Muscle of leg (tissue), 11 donors: ENCODE results near the gene SUZ12. TPM values are rescaled to one million over a fixed set of nuclear protein-coding genes. Genes with fewer than 3 reads are reported as not detected.
"Not testable (repeated sequence)": the region's sequence is repeated elsewhere in the genome, so short reads cannot be mapped to it uniquely, and the experiment has no call there.

Experiments used
- DNase-seq: peaks from one replicate; pipeline ENCODE4 v3.0.0; 2013
- H3K27ac ChIP-seq: one replicate; pipeline ENCODE4 v1.5.1; 2013; ENCODE audit warnings: mild to moderate bottlenecking, low read length, control low read depth
- H3K27me3 ChIP-seq: one replicate; pipeline ENCODE4 v1.6.1; 2013; ENCODE audit warnings: low read length; ENCODE audit not compliant: control insufficient read depth, insufficient read depth
- H3K36me3 ChIP-seq: one replicate; pipeline ENCODE4 v1.6.1; 2013; ENCODE audit warnings: low read length; ENCODE audit not compliant: control insufficient read depth, insufficient read depth
- H3K4me1 ChIP-seq: one replicate; pipeline ENCODE4 v1.6.1; 2013; ENCODE audit warnings: low read length; ENCODE audit not compliant: control insufficient read depth, insufficient read depth
- H3K4me3 ChIP-seq: one replicate; pipeline ENCODE4 v1.5.1; 2013; ENCODE audit warnings: low read length, control low read depth
- H3K9me3 ChIP-seq: replicated peaks from 2 replicates; pipeline ENCODE4 v1.6.1; 2013; ENCODE audit warnings: low read depth, low read length; ENCODE audit not compliant: control insufficient read depth
- WGBS: methylation state at CpG from one replicate; pipeline ENCODE4 v1.1.5; 2013; ENCODE audit warnings: missing lambda C conversion rate; ENCODE audit not compliant: insufficient coverage; 5-methylcytosine and 5-hydroxymethylcytosine counted together
- polyA plus RNA-seq, 8 donors: library from polyadenylated mRNA; unstranded; fragments of 120-200 nt; gene quantifications; one replicate each; pipeline versions ENCODE4 v1.2.1 to v1.2.3, GENCODE V29; 2013; ENCODE audit warnings: inconsistent platforms in 1 of 8, low replicate concordance in 1 of 8; ENCODE audit not compliant: insufficient read length in 8 of 8, insufficient read depth in 1 of 8
- total RNA-seq: library from RNA; stranded (reverse); fragments of 120-200 nt; gene quantifications from one replicate; pipeline ENCODE4 v1.2.4, GENCODE V29; 2013

Gene SUZ12
- total and polyA plus RNA-seq, 9 donors, result 13.2 to 28.1 (median 20.7) TPM

- H3K27ac ChIP-seq, result no peak overlapping the region
- H3K4me1 ChIP-seq, result no peaks in the 10 kb centered on the region
- H3K36me3 ChIP-seq, result no peaks in the 10 kb centered on the region
- H3K27me3 ChIP-seq, result peaks cover 30% of the 10 kb centered on the region
- no peaks in the 10 kb centered on the region for H3K9me3 ChIP-seq
- DNase-seq, result no peak
- WGBS, result 67% methylated on average over 2 of the region's 3 CpGs
- no peak overlapping the region for H3K4me3 ChIP-seq
These were observed 21.2 kb upstream of the SUZ12 start for GRCh38 chr17:31915456-31916100.

DNA sequence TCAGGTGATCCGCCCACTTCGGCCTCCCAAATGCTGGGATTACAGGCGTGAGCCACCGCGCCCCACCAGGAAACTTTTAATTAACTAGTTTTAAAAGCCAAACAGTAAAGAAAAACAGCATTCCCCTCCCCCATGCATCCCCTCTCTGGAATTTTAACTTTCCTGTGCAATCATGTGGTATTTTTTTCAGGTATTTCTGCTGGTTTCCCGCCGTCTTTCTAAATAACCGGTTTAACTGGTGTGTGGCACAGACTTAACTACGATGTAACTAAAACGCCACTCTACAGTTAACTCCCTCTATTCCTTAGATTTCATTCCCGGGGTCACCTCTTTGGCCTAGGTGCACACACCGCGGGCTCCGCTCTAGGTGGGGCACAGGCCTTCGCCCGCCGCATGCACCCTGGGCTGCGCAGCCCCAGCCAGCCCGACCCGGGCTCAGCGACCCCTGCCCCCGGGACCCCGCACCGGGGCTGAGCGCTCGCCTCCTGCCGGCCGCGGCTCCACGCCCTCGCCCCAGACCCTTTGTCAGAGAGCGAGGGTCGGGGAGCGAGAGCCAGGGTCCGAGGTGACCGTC is 20.2 kb upstream of the SUZ12 start:
- no peak for DNase-seq
- H3K27me3 ChIP-seq, result peaks cover 30% of the 10 kb centered on the region
- no peaks in the 10 kb centered on the region for H3K9me3 ChIP-seq
- H3K4me1 ChIP-seq, result no peaks in the 10 kb centered on the region
- no peak overlapping the region for H3K4me3 ChIP-seq
- WGBS, result 49% methylated on average over 30 of the region's 36 CpGs
- H3K36me3 ChIP-seq, result no peaks in the 10 kb centered on the region
- no peak overlapping the region for H3K27ac ChIP-seq

DNA sequence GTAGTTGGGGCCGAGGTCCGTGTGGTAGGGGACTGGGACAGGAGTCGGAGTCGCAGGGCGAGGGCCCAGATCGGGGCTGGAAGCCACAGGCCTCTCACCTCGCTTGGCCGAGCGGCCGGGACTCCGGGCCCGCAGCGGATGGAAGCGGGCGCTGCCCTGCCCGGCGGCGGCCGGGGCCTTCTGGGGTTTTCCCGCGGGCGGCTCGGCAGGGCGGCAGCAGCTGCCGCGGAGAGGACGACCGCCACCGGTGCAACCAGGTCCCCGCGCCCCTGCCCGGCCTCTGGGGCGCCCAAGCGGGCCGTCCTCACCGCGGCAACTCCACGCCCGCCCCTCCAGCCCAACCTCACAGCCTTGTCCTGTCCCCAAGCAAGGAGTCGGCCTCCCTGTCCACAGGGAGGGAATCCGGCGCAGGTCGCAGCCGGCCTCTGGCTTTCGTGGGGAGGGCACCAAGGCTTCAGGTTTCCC is 19.7 kb upstream of the SUZ12 start:
- DNase-seq, result no peak
- Histone ChIP-seq H3K4me1 (no peaks in the 10 kb centered on the region), H3K36me3 (no peaks in the 10 kb centered on the region), H3K9me3 (no peaks in the 10 kb centered on the region), H3K27ac (no peak overlapping the region), H3K27me3 (peaks cover 30% of the 10 kb centered on the region), H3K4me3 (no peak overlapping the region)
- 12% methylated on average over 44 of the region's 45 CpGs for WGBS

DNA sequence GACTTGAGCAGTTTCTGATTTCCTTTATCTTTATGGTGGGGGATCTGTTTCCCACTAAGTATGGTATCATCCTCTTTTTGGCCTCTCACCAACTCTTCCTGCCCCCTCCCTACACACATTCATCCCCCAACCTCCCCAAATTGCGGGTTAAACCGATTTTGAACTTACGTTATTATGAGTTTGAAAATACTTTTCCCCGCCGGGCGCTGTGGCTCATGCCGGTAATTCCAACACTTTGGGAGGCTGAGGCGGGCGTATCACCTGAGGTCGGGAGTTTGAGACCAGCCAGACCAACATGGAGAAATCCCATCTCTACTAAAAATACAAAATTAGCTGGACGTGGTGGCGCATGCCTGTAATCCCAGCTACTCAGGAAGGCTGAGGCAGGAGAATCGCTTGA is 19.1 kb upstream of the SUZ12 start:
- not testable (repeated sequence) for H3K9me3 ChIP-seq, H3K4me1 ChIP-seq, H3K36me3 ChIP-seq, H3K27ac ChIP-seq, H3K4me3 ChIP-seq, DNase-seq
- 85% methylated on average over 3 of the region's 13 CpGs for whole genome bisulfite sequencing
- H3K27me3 ChIP-seq, result peaks cover 30% of the 10 kb centered on the region

DNA sequence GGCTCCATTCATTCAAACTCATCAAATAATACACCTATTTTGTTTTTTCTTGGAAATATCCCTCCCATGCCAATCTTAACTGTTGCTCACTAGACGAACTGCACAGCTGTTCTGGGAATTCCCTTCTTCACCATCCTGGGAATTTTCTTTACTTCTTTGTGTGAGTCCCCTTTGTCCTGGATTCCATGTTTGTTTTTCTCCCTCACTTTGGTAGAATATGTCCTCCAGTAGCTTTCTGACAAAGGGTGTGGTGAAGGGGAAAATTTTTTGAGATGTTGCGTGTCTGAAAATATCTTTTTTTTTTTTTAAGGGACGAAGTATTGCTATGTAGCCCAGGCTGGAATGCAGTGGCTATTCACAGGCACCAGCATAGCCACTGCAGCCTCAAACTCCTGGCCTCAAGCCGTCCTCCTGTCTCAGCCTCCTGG is 18.1 kb upstream of the SUZ12 start:
- 83% methylated on average over 2 of the region's 4 CpGs for WGBS
- Histone ChIP-seq H3K9me3 (no peaks in the 10 kb centered on the region), H3K27ac (no peak overlapping the region), H3K4me1 (no peaks in the 10 kb centered on the region), H3K27me3 (peaks cover 30% of the 10 kb centered on the region), H3K36me3 (no peaks in the 10 kb centered on the region), H3K4me3 (no peak overlapping the region)
- no peak for DNase-seq

DNA sequence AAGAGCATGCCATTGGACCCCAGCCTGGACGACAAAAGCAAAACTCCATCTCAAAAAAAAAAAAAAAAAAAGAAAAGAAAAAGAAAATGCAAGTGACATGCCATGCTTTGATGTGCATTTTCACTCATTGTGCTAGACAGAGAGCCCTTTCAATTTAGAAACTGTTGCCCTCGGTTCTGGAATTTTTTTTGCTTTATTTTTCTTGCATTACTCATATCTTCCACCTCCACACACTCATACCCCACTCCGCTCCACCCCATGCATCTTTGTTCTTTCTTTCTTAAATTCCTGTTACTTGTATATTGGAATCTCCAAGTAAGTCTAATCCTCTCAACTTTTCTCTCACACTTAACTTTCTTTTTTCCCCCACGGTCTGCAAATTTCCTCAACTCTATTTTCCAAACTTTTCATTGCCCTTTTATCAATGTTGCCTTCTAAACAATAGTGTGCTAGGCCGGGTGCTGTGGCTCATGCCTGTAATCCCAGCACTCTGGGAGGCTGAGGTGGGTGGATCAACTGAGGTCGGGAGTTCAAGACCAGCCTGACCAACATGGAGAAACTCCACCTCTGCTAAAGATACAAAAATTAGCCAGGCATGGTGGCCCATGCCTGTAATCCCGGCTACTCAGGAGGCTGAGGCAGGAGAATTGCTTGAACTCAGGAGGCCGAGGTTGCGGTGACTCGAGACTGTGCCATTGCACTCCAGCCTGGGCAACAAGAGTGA is 16.8 kb upstream of the SUZ12 start:
- H3K9me3 ChIP-seq, result no peaks in the 10 kb centered on the region
- H3K36me3 ChIP-seq, result no peaks in the 10 kb centered on the region
- WGBS, result 84% methylated on average over 5 of the region's 10 CpGs
- peaks cover 30% of the 10 kb centered on the region for H3K27me3 ChIP-seq
- H3K4me3 ChIP-seq, result no peak overlapping the region
- no peak for DNase-seq
- H3K27ac ChIP-seq, result no peak overlapping the region
- H3K4me1 ChIP-seq, result no peaks in the 10 kb centered on the region

DNA sequence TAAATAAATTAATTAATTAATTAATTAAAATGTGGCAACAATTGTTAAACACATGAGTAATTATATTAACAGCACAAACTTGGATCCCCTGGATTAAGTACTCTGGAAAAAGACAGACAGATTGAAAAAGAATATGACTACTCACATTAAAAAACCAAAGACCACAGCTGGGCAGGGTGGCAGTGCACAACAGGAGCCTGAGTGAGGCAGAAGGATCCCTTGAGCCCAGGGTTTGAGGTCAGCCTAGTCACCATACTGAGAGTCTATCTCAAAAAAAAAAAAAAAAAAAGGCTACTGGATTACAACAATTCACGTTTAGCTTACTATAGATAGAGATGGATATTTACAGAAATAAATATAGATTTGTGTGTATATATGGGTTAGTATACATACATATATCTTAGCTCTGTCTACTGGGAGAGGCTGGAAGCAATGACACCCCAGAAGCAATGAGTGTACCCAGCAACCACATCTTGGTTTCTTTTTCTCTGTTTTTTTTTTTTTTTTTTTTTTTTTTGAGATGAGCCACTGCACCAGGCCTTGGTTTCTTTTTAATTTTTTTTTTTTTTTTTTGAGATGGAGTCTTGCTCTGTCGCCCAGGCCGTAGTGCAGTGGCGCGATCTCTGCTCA is 10.6 kb upstream of the SUZ12 start:
- Histone ChIP-seq H3K36me3 (no peaks in the 10 kb centered on the region), H3K27me3 (no peaks in the 10 kb centered on the region), H3K27ac (no peak overlapping the region), H3K4me3 (no peak overlapping the region), H3K9me3 (no peaks in the 10 kb centered on the region), H3K4me1 (no peaks in the 10 kb centered on the region)
- DNase-seq, result no peak
- 100% methylated on average over 4 of the region's 5 CpGs for WGBS

- Histone ChIP-seq H3K4me1 (no peaks in the 10 kb centered on the region), H3K9me3 (no peaks in the 10 kb centered on the region), H3K4me3 (no peak overlapping the region), H3K27ac (no peak overlapping the region), H3K36me3 (no peaks in the 10 kb centered on the region), H3K27me3 (no peaks in the 10 kb centered on the region)
- WGBS, result no CpG with 5 or more reads among the region's 1 CpG
- no peak for DNase-seq
These were observed 5.1 kb upstream of the SUZ12 start for GRCh38 chr17:31931756-31932155.

DNA sequence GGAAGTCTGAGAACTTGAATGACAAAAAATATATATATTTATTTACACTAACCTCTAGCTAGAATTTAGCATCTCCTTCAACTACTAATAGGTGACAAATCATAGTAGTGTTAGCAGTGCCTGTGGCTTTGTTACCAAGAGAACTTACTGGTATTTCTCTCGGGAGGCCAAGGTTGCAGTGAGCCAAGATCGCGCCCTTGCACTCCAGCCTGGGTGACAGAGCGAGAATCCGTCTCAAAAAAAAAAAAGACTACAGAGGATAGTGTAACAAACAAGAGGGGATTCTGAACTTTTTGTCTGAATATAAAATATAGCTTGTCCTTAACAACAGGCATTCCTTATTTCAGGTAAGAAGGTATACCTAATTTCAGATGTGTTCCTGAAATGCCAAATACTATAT is 1.3 kb upstream of the SUZ12 start:
- no CpG with 5 or more reads among the region's 5 CpGs for WGBS
- DNase-seq, result no peak
- Histone ChIP-seq H3K4me3 (no peak overlapping the region), H3K9me3 (no peaks in the 10 kb centered on the region), H3K36me3 (no peaks in the 10 kb centered on the region), H3K27ac (no peak overlapping the region), H3K27me3 (no peaks in the 10 kb centered on the region), H3K4me1 (no peaks in the 10 kb centered on the region)

DNA sequence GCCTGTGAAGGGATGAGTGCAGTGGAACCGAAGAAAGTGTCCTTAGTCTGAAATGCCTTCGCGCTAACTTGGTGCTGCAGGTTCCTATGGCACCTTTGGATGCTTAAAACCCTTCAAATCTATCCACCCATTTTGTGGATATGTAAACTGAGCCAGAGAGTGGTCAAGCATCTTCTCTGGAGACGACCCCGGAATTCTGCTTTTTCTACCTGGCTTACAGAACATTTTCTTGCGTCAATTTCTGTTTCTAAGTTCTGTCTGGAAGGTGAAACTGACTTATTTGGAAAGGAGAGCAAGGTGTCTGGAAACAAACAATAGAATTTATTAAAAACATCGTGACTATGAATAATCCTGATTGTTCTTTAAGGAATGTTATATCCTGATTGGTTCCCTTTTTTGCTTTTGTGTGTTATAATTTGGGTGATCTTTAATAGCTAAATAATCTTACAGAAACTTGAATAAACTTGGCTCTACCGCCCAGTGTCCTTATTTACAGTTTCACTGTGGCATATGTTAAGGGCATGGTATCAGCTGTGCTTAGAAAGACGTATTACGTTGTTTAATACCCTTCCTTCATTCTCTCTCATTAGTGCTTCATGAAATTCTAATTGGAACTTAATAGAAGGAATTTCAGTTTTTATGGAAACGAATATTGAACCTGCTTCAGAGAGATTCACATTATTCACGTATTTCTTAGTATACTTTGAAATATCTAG is 1.3 kb downstream of the SUZ12 start:
- not testable (repeated sequence) for H3K36me3 ChIP-seq, DNase-seq, H3K27me3 ChIP-seq, H3K4me1 ChIP-seq, H3K9me3 ChIP-seq, H3K27ac ChIP-seq
- WGBS, result no CpG with 5 or more reads among the region's 12 CpGs
- H3K4me3 ChIP-seq, result peak overlapping the region; percentile 29
